Tibial artery (tissue), 4 donors: ENCODE results near the gene TFDP2.
"Not testable (repeated sequence)": the region's sequence is repeated elsewhere in the genome, so short reads cannot be mapped to it uniquely, and the experiment has no call there.

ENCODE experiments used
- DNase-seq, 2 donors: peaks; one replicate each; pipeline ENCODE4 v3.0.0-alpha.2; 2019
- H3K27ac ChIP-seq, 2 donors: fragments of 200-600 bp; sonication (generic) in 1 of 2; 1 replicate in 1 of 2; 2 replicates in 1 of 2; pipeline ENCODE4 v1.5.1; 2018 to 2019; ENCODE audit warnings: mild to moderate bottlenecking in 1 of 2
- H3K27me3 ChIP-seq, 2 donors: fragments of 200-600 bp; sonication (generic) in 1 of 2; one replicate each; pipeline versions ENCODE4 v1.5.1 to v1.6.0; 2016 to 2019
- H3K36me3 ChIP-seq, 3 donors: fragments of 200-600 bp; sonication (generic) in 2 of 3; one replicate each; pipeline ENCODE4 v1.5.1; 2016 to 2019; ENCODE audit warnings: mild to moderate bottlenecking in 2 of 3
- H3K4me1 ChIP-seq, 4 donors: fragments of 200-600 bp; sonication (generic) in 2 of 4; 1 replicate in 3 of 4; 2 replicates in 1 of 4; pipeline ENCODE4 v1.5.1; 2016 to 2019
- H3K4me3 ChIP-seq, 2 donors: fragments of 200-600 bp; sonication (generic) in 1 of 2; 1 replicate in 1 of 2; 2 replicates in 1 of 2; pipeline ENCODE4 v1.5.1; 2018 to 2019; ENCODE audit warnings: mild to moderate bottlenecking in 2 of 2
- H3K9me3 ChIP-seq, 3 donors: fragments of 200-600 bp; sonication (generic) in 1 of 3; one replicate each; pipeline ENCODE4 v1.5.1; 2016 to 2019
- CTCF ChIP-seq, 2 experiments: fragments of 200-600 bp in 1 of 2; fragments of 450-650 bp in 1 of 2; IDR thresholded peaks; one replicate each; pipeline ENCODE4 v1.5.1; 2017 to 2019; ENCODE audit warnings: antibody characterized with exemption in 2 of 2, mild to moderate bottlenecking in 1 of 2, moderate library complexity in 1 of 2
- intact Hi-C: fragments of 100-400 bp; cut with DNase I; formaldehyde crosslinking; loops from one replicate; pipeline ENCODE4 v1.15.0; 2023; ENCODE audit warnings: low total_unique reads

TFDP2 gene

GRCh38 chr3:142105991-142106390 is 43.4 kb downstream of the TFDP2 start:
- DNase-seq: no peak
- Histone ChIP-seq H3K4me3 (no peak overlapping the region), H3K27ac (no peak overlapping the region), H3K9me3 (no peaks in the 10 kb centered on the region), H3K27me3 (no peaks in the 10 kb centered on the region), H3K4me1 (no peaks in the 10 kb centered on the region), H3K36me3 (no peaks in the 10 kb centered on the region)
- intact Hi-C loops: no loop called here
- no peak for TF ChIP-seq CTCF (IDR thresholded peaks at IDR 0.05)

- H3K4me3 ChIP-seq: no peak overlapping the region
- no peak for DNase-seq
- H3K27ac ChIP-seq: no peak overlapping the region
- no peaks in the 10 kb centered on the region for H3K4me1 ChIP-seq
- no peaks in the 10 kb centered on the region for H3K27me3 ChIP-seq
- intact Hi-C loops: no loop called here
- TF ChIP-seq CTCF (IDR thresholded peaks at IDR 0.05): no peak
- no peaks in the 10 kb centered on the region for H3K9me3 ChIP-seq
- H3K36me3 ChIP-seq: no peaks in the 10 kb centered on the region
These were observed 44.6 kb downstream of the TFDP2 start for GRCh38 chr3:142104763-142105162.

GRCh38 chr3:142098964-142099363 is 50.4 kb downstream of the TFDP2 start:
- Histone ChIP-seq H3K36me3 (no peaks in the 10 kb centered on the region), H3K27me3 (no peaks in the 10 kb centered on the region), H3K27ac (no peak overlapping the region), H3K4me3 (no peak overlapping the region), H3K4me1 (no peaks in the 10 kb centered on the region), H3K9me3 (no peaks in the 10 kb centered on the region)
- intact Hi-C loops: no loop called here
- TF ChIP-seq CTCF (IDR thresholded peaks at IDR 0.05): no peak
- no peak for DNase-seq

GRCh38 chr3:142097099-142097843 is 52.1 kb downstream of the TFDP2 start:
- no peak for DNase-seq
- H3K27ac ChIP-seq: no peak overlapping the region
- H3K36me3 ChIP-seq: no peaks in the 10 kb centered on the region
- no peak overlapping the region for H3K4me3 ChIP-seq
- no peaks in the 10 kb centered on the region for H3K9me3 ChIP-seq
- intact Hi-C loops: no loop called here
- H3K4me1 ChIP-seq: no peaks in the 10 kb centered on the region
- no peak for TF ChIP-seq CTCF (IDR thresholded peaks at IDR 0.05)
- no peaks in the 10 kb centered on the region for H3K27me3 ChIP-seq

- no peak overlapping the region for H3K27ac ChIP-seq
- no peaks in the 10 kb centered on the region for H3K9me3 ChIP-seq
- no peaks in the 10 kb centered on the region for H3K36me3 ChIP-seq
- no peaks in the 10 kb centered on the region for H3K27me3 ChIP-seq
- H3K4me1 ChIP-seq: no peaks in the 10 kb centered on the region
- no peak for DNase-seq
- no peak for TF ChIP-seq CTCF (IDR thresholded peaks at IDR 0.05)
- intact Hi-C loops: no loop called here
- H3K4me3 ChIP-seq: no peak overlapping the region
These were observed 53.5 kb downstream of the TFDP2 start for GRCh38 chr3:142095841-142096240.

- H3K9me3 ChIP-seq: peaks cover 0 to 11% (median 0%) of the 10 kb centered on the region in 3 donors
- H3K4me1 ChIP-seq, H3K36me3 ChIP-seq, DNase-seq, H3K27ac ChIP-seq, intact Hi-C loops, H3K27me3 ChIP-seq, H3K4me3 ChIP-seq: not testable (repeated sequence)
These were observed 60.4 kb downstream of the TFDP2 start for GRCh38 chr3:142088925-142089324.
